ENCODE data around the gene WASF3.

WASF3 gene

GRCh38 chr13:26664286-26664685 lies 106.8 kb downstream of the WASF3 start:
- H3K27ac ChIP-seq (ENCODE audit: low read length) = peak overlapping the region; percentile 33; the same call in 1 of the 2 replicates
- peak overlapping the region; percentile 58 for H3K4me2 ChIP-seq (ENCODE audit: low read depth, low read length)
- H3K4me1 ChIP-seq (ENCODE audit: low read length) = peaks cover 21% of the 10 kb centered on the region
- TF ChIP-seq EZH2 (optimal IDR thresholded peaks at IDR 0.05; ENCODE audit: low read depth, low read length) (no peak), CTCF (IDR thresholded peaks at IDR 0.05; ENCODE audit: low read length) (no peak), EZH2phosphoT487 (IDR thresholded peaks at IDR 0.05; ENCODE audit: low read length) (no peak)
- H3K36me3 ChIP-seq (replicated peaks; ENCODE audit: insufficient read depth, low read length) = no peaks in the 10 kb centered on the region
- no peak overlapping the region for H3K9ac ChIP-seq (ENCODE audit: low read length)
- H3K79me2 ChIP-seq (ENCODE audit: low read length) = no peaks in the 10 kb centered on the region
- H3K27me3 ChIP-seq (replicated peaks; ENCODE audit: insufficient read depth, low read length) = no peaks in the 10 kb centered on the region
- DNase-seq = no peak
- no peaks in the 10 kb centered on the region for H3K9me2 ChIP-seq (replicated peaks; ENCODE audit: insufficient read depth, low read length)
- H2AFZ ChIP-seq (ENCODE audit: low read length) = peak overlapping the region; percentile 43; the same call in 1 of the 2 replicates
- no peak overlapping the region for H3K4me3 ChIP-seq (ENCODE audit: low read length)
- H3F3A ChIP-seq (ENCODE audit: insufficient read depth, low read length) = no peaks in the 10 kb centered on the region
- no peaks in the 10 kb centered on the region for H4K20me1 ChIP-seq (ENCODE audit: insufficient read depth, low read length)
- no peaks in the 10 kb centered on the region for H3K9me3 ChIP-seq (replicated peaks; ENCODE audit: insufficient read depth, low read length)

GRCh38 chr13:26664876-26665275 lies 107.4 kb downstream of the WASF3 start:
- no peaks in the 10 kb centered on the region for H3K79me2 ChIP-seq (ENCODE audit: low read length)
- no peak overlapping the region for H3K27ac ChIP-seq (ENCODE audit: low read length)

GRCh38 chr13:26668357-26669146 lies 111.1 kb downstream of the WASF3 start:
- H3K4me2 ChIP-seq (ENCODE audit: low read depth, low read length) = no peak overlapping the region
- H3K27ac ChIP-seq (ENCODE audit: low read length) = no peak overlapping the region
- H3K4me1 ChIP-seq (ENCODE audit: low read length) = peaks cover 13% of the 10 kb centered on the region

More at GRCh38 chr13:26664876-26665275, 107.4 kb downstream of the WASF3 start:
- Histone ChIP-seq H3K9me3 (replicated peaks; ENCODE audit: insufficient read depth, low read length) (no peaks in the 10 kb centered on the region), H4K20me1 (ENCODE audit: insufficient read depth, low read length) (no peaks in the 10 kb centered on the region), H3K4me3 (ENCODE audit: low read length) (no peak overlapping the region), H3K4me2 (ENCODE audit: low read depth, low read length) (peak overlapping the region; percentile 76; the same call in 1 of the 2 replicates), H3K4me1 (ENCODE audit: low read length) (peaks cover 21% of the 10 kb centered on the region), H2AFZ (ENCODE audit: low read length) (no peak overlapping the region), H3K27me3 (replicated peaks; ENCODE audit: insufficient read depth, low read length) (no peaks in the 10 kb centered on the region), H3F3A (ENCODE audit: insufficient read depth, low read length) (no peaks in the 10 kb centered on the region), H3K9ac (ENCODE audit: low read length) (no peak overlapping the region), H3K36me3 (replicated peaks; ENCODE audit: insufficient read depth, low read length) (no peaks in the 10 kb centered on the region), H3K9me2 (replicated peaks; ENCODE audit: insufficient read depth, low read length) (no peaks in the 10 kb centered on the region)
- TF ChIP-seq CTCF (IDR thresholded peaks at IDR 0.05; ENCODE audit: low read length) (no peak), EZH2 (optimal IDR thresholded peaks at IDR 0.05; ENCODE audit: low read depth, low read length) (no peak), EZH2phosphoT487 (IDR thresholded peaks at IDR 0.05; ENCODE audit: low read length) (no peak)
- DNase-seq = no peak

More at GRCh38 chr13:26668357-26669146, 111.1 kb downstream of the WASF3 start:
- H4K20me1 ChIP-seq (ENCODE audit: insufficient read depth, low read length) = no peaks in the 10 kb centered on the region
- TF ChIP-seq CTCF (IDR thresholded peaks at IDR 0.05; ENCODE audit: low read length) = no peak
- DNase-seq = no peak
- H3F3A ChIP-seq (ENCODE audit: insufficient read depth, low read length) = no peaks in the 10 kb centered on the region
- H2AFZ ChIP-seq (ENCODE audit: low read length) = no peak overlapping the region
- no peak overlapping the region for H3K4me3 ChIP-seq (ENCODE audit: low read length)
- H3K27me3 ChIP-seq (replicated peaks; ENCODE audit: insufficient read depth, low read length) = no peaks in the 10 kb centered on the region
- H3K79me2 ChIP-seq (ENCODE audit: low read length) = no peaks in the 10 kb centered on the region
- H3K9ac ChIP-seq (ENCODE audit: low read length) = no peak overlapping the region
- H3K9me3 ChIP-seq (replicated peaks; ENCODE audit: insufficient read depth, low read length) = no peaks in the 10 kb centered on the region
- no peaks in the 10 kb centered on the region for H3K9me2 ChIP-seq (replicated peaks; ENCODE audit: insufficient read depth, low read length)
- H3K36me3 ChIP-seq (replicated peaks; ENCODE audit: insufficient read depth, low read length) = no peaks in the 10 kb centered on the region
